Vein endothelial cell (primary cell): ENCODE data around the gene CDCA7L. TPM values are rescaled to one million over a fixed set of nuclear protein-coding genes. Genes with fewer than 3 reads are reported as not detected.

Source experiments
- total RNA-seq: library from RNA; depleted of rRNA; stranded (reverse); fragments of >200 nt; gene quantifications from 2 replicates; pipeline ENCODE4 v1.2.3, GENCODE V29; 2012

The CDCA7L gene
- total RNA-seq, result 74.8 and 81.9 TPM in 2 replicates

GRCh38 chr7:21945454-21946221 is at the start of gene CDCA7L:
TSS of gene CDCA7L (minus strand) at chr7:21945899. CDS start at chr7:21945804, 95 bp downstream.

